Esophagus muscularis mucosa (tissue), 4 donors: ENCODE results near the gene EHMT2. TPM values are rescaled to one million over a fixed set of nuclear protein-coding genes. Genes with fewer than 3 reads are reported as not detected.
A peak's percentile ranks its signal among the peaks of the same experiment; 100 is the strongest.

ENCODE experiments used
- DNase-seq: peaks from one replicate; pipeline ENCODE4 v3.0.0-alpha.2; 2017; ENCODE audit errors: extremely low spot score
- H3K27ac ChIP-seq, 4 donors: fragments of 200-600 bp; sonication (generic); replicated peaks in 1 of 4; 1 replicate in 3 of 4; 2 replicates in 1 of 4; pipeline ENCODE4 v1.5.1; 2016 to 2019; ENCODE audit warnings: mild to moderate bottlenecking in 1 of 4
- H3K27me3 ChIP-seq, 4 donors: fragments of 200-600 bp; sonication (generic); one replicate each; pipeline versions ENCODE4 v1.5.1 to v1.6.0; 2016 to 2019
- H3K36me3 ChIP-seq, 4 donors: fragments of 200-600 bp; sonication (generic); one replicate each; pipeline ENCODE4 v1.5.1; 2016 to 2019
- H3K4me1 ChIP-seq, 4 donors: fragments of 200-600 bp; sonication (generic); one replicate each; pipeline ENCODE4 v1.5.1; 2016 to 2019
- H3K4me3 ChIP-seq, 4 donors: fragments of 200-600 bp; sonication (generic); 1 replicate in 2 of 4; 2 replicates in 2 of 4; pipeline ENCODE4 v1.5.1; 2016 to 2019; ENCODE audit warnings: mild to moderate bottlenecking in 4 of 4, moderate library complexity in 1 of 4
- H3K9me3 ChIP-seq, 4 donors: fragments of 200-600 bp; sonication (generic); 1 replicate in 3 of 4; 2 replicates in 1 of 4; pipeline ENCODE4 v1.5.1; 2016 to 2019
- CTCF ChIP-seq, 3 experiments: fragments of 200-600 bp in 2 of 3; fragments of 450-650 bp in 1 of 3; sonication (generic) in 2 of 3; IDR thresholded peaks; one replicate each; pipeline ENCODE4 v1.5.1; 2017 to 2019; ENCODE audit warnings: antibody characterized with exemption in 3 of 3, mild to moderate bottlenecking in 2 of 3, moderate library complexity in 1 of 3
- EP300 ChIP-seq: sonication (generic); formaldehyde crosslinking; IDR thresholded peaks from one replicate; pipeline ENCODE4 v1.6.1; 2017; ENCODE audit warnings: antibody characterized with exemption
- POLR2A ChIP-seq: fragments of 450-650 bp; IDR thresholded peaks from one replicate; pipeline ENCODE4 v1.6.1; 2017; ENCODE audit warnings: antibody characterized with exemption, moderate library complexity, mild to moderate bottlenecking, low read depth
- POLR2AphosphoS5 ChIP-seq, 2 donors: sonication (generic); formaldehyde crosslinking; IDR thresholded peaks; one replicate each; pipeline ENCODE4 v1.6.1; 2017; ENCODE audit warnings: antibody characterized with exemption in 2 of 2
- WGBS: methylation state at CpG from one replicate; pipeline ENCODE4 v1.1.5; 2018; 5-methylcytosine and 5-hydroxymethylcytosine counted together
- intact Hi-C: fragments of 100-400 bp; cut with DNase I; formaldehyde crosslinking; loops from one replicate; pipeline ENCODE4 v1.15.1; 2023
- total RNA-seq, 4 donors: library from RNA; depleted of rRNA; stranded (reverse); fragments of >200 nt; gene quantifications; one replicate each; pipeline versions ENCODE4 v1.1.0 to v1.2.1, GENCODE V29; 2016

The EHMT2 gene
- total RNA-seq, 4 donors from 2014 or later, result 25.7 to 48.4 (median 38.1) TPM

- H3K4me3 ChIP-seq, result peak within 1 kb of the TSS; percentile 23 to 40 (median 30)
- intact Hi-C loops, result no loop called here
- H3K27ac ChIP-seq, result peak within 1 kb of the TSS; percentile 74 to 86 (median 82)
- TF ChIP-seq POLR2AphosphoS5 (IDR thresholded peaks at IDR 0.05) (peak; percentile 28 to 52), POLR2A (no peak)
- H3K4me1 ChIP-seq, result peaks cover 0 to 31% (median 28%) of the 10 kb centered on the region in 4 donors
- no peaks in the 10 kb centered on the region for H3K9me3 ChIP-seq
- peaks cover 0 to 6% (median under 1%) of the 10 kb centered on the region in 4 donors for H3K36me3 ChIP-seq
- DNase-seq, result peak; percentile 94
- no peaks in the 10 kb centered on the region for H3K27me3 ChIP-seq
- 17% methylated on average over 10 of the region's 11 CpGs for WGBS
These were observed 48.2 kb upstream of the EHMT2 start, which contains the start of gene CFB for GRCh38 chr6:31945507-31946369. Gene CFB, plus strand, starts transcription at chr6:31946095. Its CDS starts 127 bp downstream, at chr6:31946222.

- intact Hi-C loops, result no loop called here
- 65% methylated on average over 8 of the region's 9 CpGs for WGBS
- no peaks in the 10 kb centered on the region for H3K27me3 ChIP-seq
- H3K9me3 ChIP-seq, result no peaks in the 10 kb centered on the region
- TF ChIP-seq POLR2AphosphoS5 (IDR thresholded peaks at IDR 0.05), result no peak
- no peak for TF ChIP-seq EP300
- TF ChIP-seq CTCF (IDR thresholded peaks at IDR 0.05), result no peak
- TF ChIP-seq POLR2A, result no peak
- H3K4me3 ChIP-seq, result peak overlapping the region; percentile 23 to 40 (median 30)
- DNase-seq, result no peak
- peaks cover 0 to under 1% (median 0%) of the 10 kb centered on the region in 4 donors for H3K36me3 ChIP-seq
- peaks cover 0 to 35% (median 31%) of the 10 kb centered on the region in 4 donors for H3K4me1 ChIP-seq
- peak overlapping the region; percentile 74 to 86 (median 82) for H3K27ac ChIP-seq
These were observed 47.6 kb upstream of the EHMT2 start for GRCh38 chr6:31945154-31945506.

- Histone ChIP-seq H3K27ac (no peak overlapping the region), H3K36me3 (no peaks in the 10 kb centered on the region), H3K27me3 (no peaks in the 10 kb centered on the region), H3K9me3 (no peaks in the 10 kb centered on the region), H3K4me3 (no peak overlapping the region), H3K4me1 (peaks cover 0 to 35% (median 31%) of the 10 kb centered on the region in 4 donors)
- no peak for DNase-seq
- WGBS, result 81% methylated on average over 3 of the region's 3 CpGs
- TF ChIP-seq CTCF (IDR thresholded peaks at IDR 0.05), result no peak
- no peak for TF ChIP-seq EP300
- TF ChIP-seq POLR2AphosphoS5 (IDR thresholded peaks at IDR 0.05), result no peak
- no peak for TF ChIP-seq POLR2A
- intact Hi-C loops, result no loop called here
These were observed 46.2 kb upstream of the EHMT2 start for GRCh38 chr6:31943742-31944141.

- Histone ChIP-seq H3K27ac (no peak overlapping the region), H3K9me3 (no peaks in the 10 kb centered on the region), H3K36me3 (no peaks in the 10 kb centered on the region), H3K4me1 (peaks cover 0 to 14% (median 11%) of the 10 kb centered on the region in 4 donors), H3K27me3 (no peaks in the 10 kb centered on the region), H3K4me3 (no peak overlapping the region)
- WGBS, result 12% methylated on average over 6 of the region's 6 CpGs
- TF ChIP-seq CTCF (IDR thresholded peaks at IDR 0.05), result no peak
- TF ChIP-seq POLR2AphosphoS5 (IDR thresholded peaks at IDR 0.05), result no peak
- no peak for TF ChIP-seq POLR2A
- TF ChIP-seq EP300, result no peak
- DNase-seq, result no peak
- intact Hi-C loops, result no loop called here
These were observed 42.8 kb upstream of the EHMT2 start for GRCh38 chr6:31940256-31940664.

- Histone ChIP-seq H3K27me3 (no peaks in the 10 kb centered on the region), H3K36me3 (no peaks in the 10 kb centered on the region), H3K27ac (no peak overlapping the region), H3K4me1 (peaks cover 0 to 8% (median 2%) of the 10 kb centered on the region in 4 donors), H3K4me3 (no peak overlapping the region), H3K9me3 (no peaks in the 10 kb centered on the region)
- DNase-seq, result no peak
- intact Hi-C loops, result no loop called here
- 78% methylated on average over 9 of the region's 9 CpGs for WGBS
- TF ChIP-seq EP300 (no peak), CTCF (IDR thresholded peaks at IDR 0.05) (no peak), POLR2AphosphoS5 (IDR thresholded peaks at IDR 0.05) (no peak), POLR2A (no peak)
These were observed 38.3 kb upstream of the EHMT2 start for GRCh38 chr6:31935823-31936222.
